ENCODE measurements around the gene DCAF6.

- TF ChIP-seq POLR2A (IDR thresholded peaks at IDR 0.05; ENCODE audit: low read length), result no peak
- no peak for TF ChIP-seq GATA1 (IDR thresholded peaks at IDR 0.05; ENCODE audit: low read depth, low read length)
Observed at GRCh38 chr1:168053681-168054080, 117.2 kb downstream of the DCAF6 start.
